WERI-Rb-1 (cell line): Measurements from ENCODE around the gene CD3G.

Experiments
- DNase-seq: peaks from one replicate; pipeline ENCODE4 v3.0.0-alpha.2; 2020
- H3K27ac ChIP-seq: fragments of 250-450 bp; sonication (Bioruptor Pico); 2 replicates; pipeline ENCODE4 v1.5.1; 2020; ENCODE audit warnings: mild to moderate bottlenecking, moderate library complexity
- H3K27me3 ChIP-seq: fragments of 250-450 bp; sonication (Bioruptor Pico); 2 replicates; pipeline ENCODE4 v1.5.1; 2021; ENCODE audit warnings: mild to moderate bottlenecking, low read depth, moderate library complexity; ENCODE audit not compliant: insufficient read depth, severe bottlenecking
- H3K36me3 ChIP-seq: fragments of 250-450 bp; sonication (Bioruptor Pico); 2 replicates; pipeline ENCODE4 v1.5.1; 2020; ENCODE audit warnings: mild to moderate bottlenecking, moderate library complexity
- H3K4me3 ChIP-seq: 2 replicates; pipeline ENCODE4 v1.5.1; 2011; ENCODE audit warnings: low read depth, mild to moderate bottlenecking, control low read depth, low read length
- H3K9me3 ChIP-seq: fragments of 250-450 bp; sonication (Bioruptor Pico); 2 replicates; pipeline ENCODE4 v1.5.1; 2021; ENCODE audit warnings: mild to moderate bottlenecking, moderate library complexity; ENCODE audit not compliant: severe bottlenecking
- TF ChIP-seq, protein P1 (sequence below): IDR thresholded peaks from 2 replicates; pipeline ENCODE4 v1.5.1; 2011; ENCODE audit warnings: low read depth, mild to moderate bottlenecking, control low read depth, inconsistent platforms, low read length

Gene CD3G

DNA sequence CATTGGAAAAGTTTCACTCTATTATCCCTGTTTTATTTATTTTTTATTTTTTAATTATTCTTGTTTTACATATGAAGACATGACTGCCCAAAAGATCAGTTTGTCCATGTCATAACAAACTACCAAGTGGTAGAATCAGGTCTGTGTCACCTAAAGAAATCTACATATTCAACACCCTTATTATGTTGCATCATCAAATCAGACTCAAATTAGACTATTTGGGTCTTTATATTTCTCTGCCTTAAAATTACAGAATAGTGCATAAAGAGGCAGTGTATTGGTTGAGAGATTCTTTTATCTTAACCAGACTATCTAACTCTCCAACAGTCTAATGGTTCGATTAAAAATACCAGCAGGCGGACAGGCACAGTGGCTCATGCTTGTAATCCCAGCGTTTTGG, 38.8 kb downstream of the CD3G start:
- H3K4me3 ChIP-seq, result no peak overlapping the region
- no peaks in the 10 kb centered on the region for H3K27me3 ChIP-seq
- no peaks in the 10 kb centered on the region for H3K9me3 ChIP-seq
- TF ChIP-seq, protein P1, sequence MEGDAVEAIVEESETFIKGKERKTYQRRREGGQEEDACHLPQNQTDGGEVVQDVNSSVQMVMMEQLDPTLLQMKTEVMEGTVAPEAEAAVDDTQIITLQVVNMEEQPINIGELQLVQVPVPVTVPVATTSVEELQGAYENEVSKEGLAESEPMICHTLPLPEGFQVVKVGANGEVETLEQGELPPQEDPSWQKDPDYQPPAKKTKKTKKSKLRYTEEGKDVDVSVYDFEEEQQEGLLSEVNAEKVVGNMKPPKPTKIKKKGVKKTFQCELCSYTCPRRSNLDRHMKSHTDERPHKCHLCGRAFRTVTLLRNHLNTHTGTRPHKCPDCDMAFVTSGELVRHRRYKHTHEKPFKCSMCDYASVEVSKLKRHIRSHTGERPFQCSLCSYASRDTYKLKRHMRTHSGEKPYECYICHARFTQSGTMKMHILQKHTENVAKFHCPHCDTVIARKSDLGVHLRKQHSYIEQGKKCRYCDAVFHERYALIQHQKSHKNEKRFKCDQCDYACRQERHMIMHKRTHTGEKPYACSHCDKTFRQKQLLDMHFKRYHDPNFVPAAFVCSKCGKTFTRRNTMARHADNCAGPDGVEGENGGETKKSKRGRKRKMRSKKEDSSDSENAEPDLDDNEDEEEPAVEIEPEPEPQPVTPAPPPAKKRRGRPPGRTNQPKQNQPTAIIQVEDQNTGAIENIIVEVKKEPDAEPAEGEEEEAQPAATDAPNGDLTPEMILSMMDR, result no peak
- H3K36me3 ChIP-seq, result peaks cover 80% of the 10 kb centered on the region
- peak overlapping the region; percentile 9; the same call in 1 of the 2 replicates for H3K27ac ChIP-seq
- DNase-seq, result no peak

DNA sequence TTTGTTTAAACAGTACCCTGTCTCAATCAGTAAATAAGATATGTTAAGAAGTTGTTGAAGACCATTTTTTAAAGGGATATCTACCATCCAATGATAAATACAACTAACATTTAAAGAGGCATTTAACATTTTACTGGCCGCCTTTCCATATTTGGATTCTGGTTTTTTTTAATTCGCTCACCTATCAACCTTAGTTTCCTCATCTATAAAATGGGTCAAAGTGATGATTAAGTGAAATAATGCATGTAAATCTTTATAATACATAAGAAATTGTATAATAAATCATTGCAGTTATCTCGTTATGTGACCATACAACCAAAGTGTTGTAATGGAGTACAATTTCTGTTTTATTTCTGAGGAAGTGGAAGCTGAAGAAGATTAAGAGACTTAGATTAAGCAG, 39.5 kb downstream of the CD3G start:
- Histone ChIP-seq H3K4me3 (no peak overlapping the region), H3K9me3 (no peaks in the 10 kb centered on the region), H3K27ac (no peak overlapping the region), H3K36me3 (peaks cover 78% of the 10 kb centered on the region), H3K27me3 (no peaks in the 10 kb centered on the region)
- TF ChIP-seq, protein P1, result no peak
- DNase-seq, result no peak

DNA sequence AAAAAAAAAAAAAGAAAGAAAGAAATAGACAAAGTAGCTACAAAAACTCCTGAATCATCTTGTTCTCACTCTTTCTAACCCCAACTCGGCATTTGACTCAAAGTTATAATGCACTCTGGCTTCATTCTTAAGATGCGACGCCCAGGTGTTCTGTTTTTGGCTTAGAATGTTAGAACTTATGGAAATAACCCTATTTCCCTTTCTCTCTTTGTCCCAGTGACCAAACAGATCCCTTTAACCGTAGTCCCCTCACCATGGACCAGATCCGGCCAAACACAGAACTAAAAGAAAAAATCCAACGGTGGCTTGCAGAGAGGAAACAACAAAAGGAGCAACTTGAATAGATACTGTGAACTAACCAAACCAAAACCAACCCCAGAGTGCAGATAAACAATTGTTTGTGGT, 52.0 kb downstream of the CD3G start:
- Histone ChIP-seq H3K4me3 (no peak overlapping the region), H3K27ac (no peak overlapping the region), H3K36me3 (peaks cover 43% of the 10 kb centered on the region), H3K9me3 (no peaks in the 10 kb centered on the region), H3K27me3 (no peaks in the 10 kb centered on the region)
- TF ChIP-seq, protein P1, result no peak
- DNase-seq, result no peak

DNA sequence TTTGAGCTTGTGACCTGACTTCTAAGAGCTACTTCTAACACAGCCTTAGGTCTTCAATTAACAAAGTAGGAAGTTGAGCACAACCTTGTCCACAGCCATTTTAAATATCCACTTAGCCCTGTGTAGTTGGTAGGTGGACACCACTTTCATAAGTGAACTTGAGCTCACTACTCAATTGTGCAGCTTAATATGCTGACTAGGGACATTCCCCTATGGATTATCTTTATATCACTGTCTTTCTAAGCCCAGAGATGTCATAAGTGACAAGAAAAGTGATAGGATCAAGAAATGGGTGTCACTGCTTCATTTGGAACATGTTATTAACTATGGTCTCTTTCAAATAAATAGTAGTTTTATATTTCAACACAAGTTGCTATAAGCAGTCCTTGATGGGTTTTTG, 53.3 kb downstream of the CD3G start:
- H3K27ac ChIP-seq, result no peak overlapping the region
- H3K27me3 ChIP-seq, result no peaks in the 10 kb centered on the region
- peaks cover 40% of the 10 kb centered on the region for H3K36me3 ChIP-seq
- H3K4me3 ChIP-seq, result no peak overlapping the region
- DNase-seq, result no peak
- H3K9me3 ChIP-seq, result no peaks in the 10 kb centered on the region
- TF ChIP-seq, protein P1, result no peak

DNA sequence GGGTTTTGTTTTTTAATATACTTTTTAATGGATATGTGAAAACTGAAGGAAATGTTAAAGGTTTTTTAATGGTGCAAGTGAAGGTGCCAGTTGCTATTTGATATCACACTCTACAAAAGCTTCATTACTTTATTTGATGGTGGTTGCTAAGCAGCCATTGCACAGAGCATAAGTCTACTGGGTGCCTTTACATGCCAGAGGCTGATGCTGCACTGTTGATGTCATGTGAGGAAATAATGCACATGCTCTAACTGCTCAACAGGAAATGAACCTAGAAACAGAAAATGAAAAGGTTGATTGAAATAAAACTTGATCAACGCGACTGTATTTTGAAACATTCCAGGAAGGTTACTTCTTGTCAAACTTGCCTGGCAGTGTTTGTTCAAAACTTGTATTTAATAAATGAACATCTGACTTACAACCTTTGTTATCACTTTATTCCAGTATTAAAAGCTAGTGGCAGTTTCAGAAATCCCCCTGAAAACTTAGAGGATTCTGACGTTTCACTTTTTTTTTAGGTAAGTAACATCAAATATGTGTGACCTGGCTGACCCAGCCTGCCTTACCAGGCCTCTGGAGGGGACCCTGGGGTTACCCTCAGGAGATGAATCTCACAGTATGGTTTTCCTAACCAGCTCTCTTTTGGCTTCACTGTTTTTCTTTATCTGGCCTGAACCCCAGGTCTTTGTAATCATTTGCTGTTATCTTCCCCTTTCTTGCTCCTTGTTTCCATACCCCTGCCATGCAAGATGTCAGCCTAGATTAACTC, 54.8 kb downstream of the CD3G start:
- no peak for DNase-seq
- Histone ChIP-seq H3K9me3 (no peaks in the 10 kb centered on the region), H3K36me3 (peaks cover 28% of the 10 kb centered on the region), H3K27ac (no peak overlapping the region), H3K27me3 (no peaks in the 10 kb centered on the region), H3K4me3 (no peak overlapping the region)
- TF ChIP-seq, protein P1, result no peak
